Endothelial cell (in vitro differentiated cells): ENCODE results near the gene FBXO31. TPM values are rescaled to one million over a fixed set of nuclear protein-coding genes. Genes with fewer than 3 reads are reported as not detected.
A peak's percentile ranks its signal among the peaks of the same experiment; 100 is the strongest.

ENCODE experiments used
- DNase-seq: peaks from one replicate; pipeline ENCODE4 v3.0.0; 2021; ENCODE audit warnings: low spot score
- H3K27ac Mint-ChIP-seq: one replicate; pipeline ENCODE4 v1.8.0; 2021; ENCODE audit warnings: mixed read lengths, inconsistent platforms; ENCODE audit not compliant: unreplicated experiment
- H3K27me3 Mint-ChIP-seq: one replicate; pipeline ENCODE4 v1.8.0; 2021; ENCODE audit warnings: mild to moderate bottlenecking, moderate library complexity, mixed read lengths, inconsistent platforms; ENCODE audit not compliant: unreplicated experiment
- H3K36me3 Mint-ChIP-seq: one replicate; pipeline ENCODE4 v1.8.0; 2021; ENCODE audit warnings: mild to moderate bottlenecking, low read depth, mixed read lengths, inconsistent platforms; ENCODE audit not compliant: unreplicated experiment
- H3K4me1 Mint-ChIP-seq: one replicate; pipeline ENCODE4 v1.8.0; 2021; ENCODE audit warnings: mild to moderate bottlenecking, mixed read lengths, inconsistent platforms; ENCODE audit not compliant: unreplicated experiment
- H3K4me3 Mint-ChIP-seq: one replicate; pipeline ENCODE4 v1.8.0; 2021; ENCODE audit warnings: mild to moderate bottlenecking, mixed read lengths, inconsistent platforms; ENCODE audit not compliant: unreplicated experiment
- H3K9me3 Mint-ChIP-seq: one replicate; pipeline ENCODE4 v1.8.0; 2021; ENCODE audit warnings: mixed read lengths, inconsistent platforms; ENCODE audit not compliant: unreplicated experiment
- total RNA-seq: library from RNA; stranded (reverse); fragmentation: NEBNext Ultra II Directional; extraction: Animal tissue kit (Norgen Biotek cat#: 25700); gene quantifications from one replicate; pipeline ENCODE4 v1.2.1, GENCODE V29; 2021; ENCODE audit not compliant: unreplicated experiment
- TF ChIP-seq, protein P1 (sequence below): fragments of 200-600 bp; sonication (generic); IDR thresholded peaks from one replicate; pipeline ENCODE4 v1.5.0; 2021; ENCODE audit warnings: antibody characterized with exemption; ENCODE audit not compliant: unreplicated experiment

The FBXO31 gene
- total RNA-seq, 1 donor from 2014 or later, result 13.5 TPM

DNA sequence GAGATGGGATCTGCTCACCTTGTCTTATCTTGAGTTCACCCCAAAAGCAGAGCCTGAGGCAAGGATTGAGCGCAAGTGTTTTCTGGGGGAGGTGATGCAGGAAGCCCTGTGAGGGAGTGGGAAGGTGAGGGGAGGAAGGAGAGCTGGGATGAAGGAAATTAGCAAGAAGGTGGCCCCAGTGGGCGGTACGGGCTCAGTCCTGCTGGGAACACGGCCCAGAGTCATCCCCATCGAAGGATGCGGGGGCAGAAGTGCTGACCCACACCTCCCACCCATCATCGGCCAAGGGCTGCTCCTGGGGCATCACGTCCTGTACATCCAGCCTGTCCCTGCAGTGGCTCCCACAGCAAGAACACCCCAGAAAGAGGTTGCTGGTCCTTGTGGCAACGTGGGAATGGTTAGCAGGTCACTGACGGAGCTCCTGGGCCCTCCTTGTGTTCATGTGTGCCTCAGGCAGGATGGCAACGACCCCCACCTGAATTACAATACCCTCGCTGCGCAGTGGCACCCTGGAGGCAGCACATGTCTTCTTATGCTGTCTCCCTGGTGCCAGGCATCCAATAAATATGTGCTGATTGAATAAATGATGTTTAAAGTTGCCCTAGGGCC lies 84.6 kb downstream of the FBXO31 start:
- DNase-seq, result no peak
- peaks cover 6% of the 10 kb centered on the region for H3K36me3 Mint-ChIP-seq
- H3K27ac Mint-ChIP-seq, result no peak overlapping the region
- no peaks in the 10 kb centered on the region for H3K9me3 Mint-ChIP-seq
- TF ChIP-seq, protein P1, sequence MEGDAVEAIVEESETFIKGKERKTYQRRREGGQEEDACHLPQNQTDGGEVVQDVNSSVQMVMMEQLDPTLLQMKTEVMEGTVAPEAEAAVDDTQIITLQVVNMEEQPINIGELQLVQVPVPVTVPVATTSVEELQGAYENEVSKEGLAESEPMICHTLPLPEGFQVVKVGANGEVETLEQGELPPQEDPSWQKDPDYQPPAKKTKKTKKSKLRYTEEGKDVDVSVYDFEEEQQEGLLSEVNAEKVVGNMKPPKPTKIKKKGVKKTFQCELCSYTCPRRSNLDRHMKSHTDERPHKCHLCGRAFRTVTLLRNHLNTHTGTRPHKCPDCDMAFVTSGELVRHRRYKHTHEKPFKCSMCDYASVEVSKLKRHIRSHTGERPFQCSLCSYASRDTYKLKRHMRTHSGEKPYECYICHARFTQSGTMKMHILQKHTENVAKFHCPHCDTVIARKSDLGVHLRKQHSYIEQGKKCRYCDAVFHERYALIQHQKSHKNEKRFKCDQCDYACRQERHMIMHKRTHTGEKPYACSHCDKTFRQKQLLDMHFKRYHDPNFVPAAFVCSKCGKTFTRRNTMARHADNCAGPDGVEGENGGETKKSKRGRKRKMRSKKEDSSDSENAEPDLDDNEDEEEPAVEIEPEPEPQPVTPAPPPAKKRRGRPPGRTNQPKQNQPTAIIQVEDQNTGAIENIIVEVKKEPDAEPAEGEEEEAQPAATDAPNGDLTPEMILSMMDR, result no peak
- peaks cover 25% of the 10 kb centered on the region for H3K4me1 Mint-ChIP-seq
- H3K4me3 Mint-ChIP-seq, result no peak overlapping the region
- peaks cover 3% of the 10 kb centered on the region for H3K27me3 Mint-ChIP-seq

DNA sequence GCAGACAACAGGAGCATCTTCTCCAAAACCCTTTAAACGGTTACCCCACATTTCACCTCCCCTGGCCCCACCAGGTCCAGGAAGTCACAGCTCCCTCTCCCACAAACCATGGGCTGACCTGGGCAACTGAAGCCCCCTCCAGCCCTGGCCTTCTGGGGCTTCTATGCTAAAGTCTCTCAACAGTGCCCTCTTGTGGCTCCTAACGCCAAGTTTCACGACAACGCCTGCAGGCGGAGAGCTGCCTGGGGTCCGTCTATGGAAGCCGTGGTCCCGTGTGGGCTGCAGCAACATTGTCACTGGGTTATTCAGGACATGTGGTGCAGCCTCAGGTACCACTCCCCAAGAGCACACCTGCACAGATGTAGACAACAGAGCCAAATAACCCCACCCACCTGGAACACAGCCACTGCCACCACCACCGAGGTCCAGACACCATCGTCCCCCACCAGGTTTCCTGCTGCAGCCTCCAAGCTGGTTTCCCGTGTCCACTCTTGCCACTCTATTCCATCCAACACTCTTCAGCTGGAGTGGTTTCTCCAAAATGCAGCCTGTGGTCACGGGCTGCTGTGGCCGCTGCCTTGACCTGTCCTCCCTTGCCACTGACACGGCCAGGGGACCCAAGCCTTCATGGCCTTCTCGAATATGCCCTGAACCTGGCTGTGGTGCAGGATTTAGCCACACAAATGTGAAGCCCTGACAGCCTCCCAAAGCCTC lies 85.5 kb downstream of the FBXO31 start:
- Mint-ChIP-seq H3K27ac (no peak overlapping the region), H3K9me3 (no peaks in the 10 kb centered on the region), H3K36me3 (peaks cover 6% of the 10 kb centered on the region), H3K27me3 (no peaks in the 10 kb centered on the region), H3K4me3 (no peak overlapping the region), H3K4me1 (peaks cover 18% of the 10 kb centered on the region)
- TF ChIP-seq, protein P1, result peak; percentile 63
- DNase-seq, result peak; percentile 68

DNA sequence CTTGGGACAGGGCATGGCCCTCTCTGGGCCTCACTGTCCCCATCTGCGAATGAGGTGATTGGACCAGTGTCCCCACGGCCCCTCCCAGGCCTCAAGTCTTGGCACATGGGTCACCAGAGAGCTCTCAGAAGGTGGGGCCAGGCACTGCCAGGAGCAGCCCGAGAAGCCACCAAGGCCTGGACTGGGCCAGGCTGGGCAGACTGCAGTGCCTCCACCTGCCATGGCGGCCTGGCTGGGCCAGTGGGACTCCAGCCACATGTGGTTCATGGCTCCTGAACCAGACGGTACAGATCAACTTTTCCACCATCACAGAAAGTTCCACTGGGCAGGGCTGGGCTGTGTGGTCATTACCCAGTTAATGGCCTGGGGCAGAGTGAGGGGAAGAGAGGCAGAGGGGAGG lies 86.2 kb downstream of the FBXO31 start:
- Mint-ChIP-seq H3K27me3 (no peaks in the 10 kb centered on the region), H3K27ac (no peak overlapping the region), H3K4me1 (peaks cover 18% of the 10 kb centered on the region), H3K36me3 (peaks cover 9% of the 10 kb centered on the region), H3K4me3 (no peak overlapping the region), H3K9me3 (no peaks in the 10 kb centered on the region)
- TF ChIP-seq, protein P1, result no peak
- no peak for DNase-seq

DNA sequence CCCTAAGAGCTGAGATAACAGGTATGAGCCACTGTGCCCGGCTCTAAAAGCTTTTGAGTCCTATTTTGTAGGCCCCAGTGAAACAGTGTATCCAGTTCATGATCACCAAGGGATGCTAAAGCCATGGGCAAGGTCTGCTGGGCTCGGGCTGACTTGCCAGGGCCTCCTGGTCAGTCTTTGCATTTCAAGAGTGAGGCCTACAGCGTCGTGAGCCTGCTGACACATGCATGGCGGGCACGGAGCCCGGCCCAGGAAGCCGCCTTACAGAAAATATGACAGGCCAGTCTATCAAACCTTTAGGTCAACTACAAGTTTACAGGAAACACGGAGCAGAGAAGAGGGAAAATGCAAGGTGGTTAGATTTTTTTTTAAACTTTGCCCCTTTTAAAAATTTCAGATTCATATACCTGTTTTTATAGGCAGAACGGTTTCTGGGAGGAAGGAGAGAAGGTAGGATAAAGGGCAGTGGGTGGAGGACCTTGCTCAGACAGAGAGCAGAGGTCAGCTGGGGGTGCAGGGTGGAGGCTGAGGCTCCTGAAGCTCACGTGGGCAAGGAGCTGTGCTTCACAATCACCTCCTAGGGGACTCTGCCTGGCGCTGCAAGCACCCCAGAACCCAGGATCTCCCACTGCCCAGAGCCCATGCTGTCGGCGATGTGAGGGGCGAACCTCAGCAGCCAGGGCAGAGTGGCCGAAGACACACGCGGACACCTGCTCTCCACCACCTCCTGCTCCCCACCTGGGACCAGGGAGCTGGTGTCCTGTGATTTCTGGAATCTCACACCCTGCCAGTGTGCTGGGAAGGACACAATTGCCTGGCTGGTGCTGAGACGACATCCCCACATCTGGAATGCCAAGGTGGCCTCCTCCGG lies 87.7 kb downstream of the FBXO31 start:
- Mint-ChIP-seq H3K4me1 (peaks cover 18% of the 10 kb centered on the region), H3K27me3 (no peaks in the 10 kb centered on the region), H3K27ac (no peak overlapping the region), H3K4me3 (no peak overlapping the region), H3K9me3 (no peaks in the 10 kb centered on the region), H3K36me3 (peaks cover 9% of the 10 kb centered on the region)
- TF ChIP-seq, protein P1, result no peak
- no peak for DNase-seq
